Posterior cingulate gyrus (tissue), 11 donors: Measurements from ENCODE around the gene USP11.

Experiments
- DNase-seq, 10 donors: peaks; one replicate each; pipeline versions ENCODE4 v3.0.0 to v3.0.0-alpha.2; 2020 to 2021; ENCODE audit warnings: mixed read lengths in 3 of 10
- intact Hi-C: fragments of 100-400 bp; cut with DNase I; formaldehyde crosslinking; loops from one replicate; pipeline ENCODE4 v1.15.1; 2023

Gene USP11

DNA sequence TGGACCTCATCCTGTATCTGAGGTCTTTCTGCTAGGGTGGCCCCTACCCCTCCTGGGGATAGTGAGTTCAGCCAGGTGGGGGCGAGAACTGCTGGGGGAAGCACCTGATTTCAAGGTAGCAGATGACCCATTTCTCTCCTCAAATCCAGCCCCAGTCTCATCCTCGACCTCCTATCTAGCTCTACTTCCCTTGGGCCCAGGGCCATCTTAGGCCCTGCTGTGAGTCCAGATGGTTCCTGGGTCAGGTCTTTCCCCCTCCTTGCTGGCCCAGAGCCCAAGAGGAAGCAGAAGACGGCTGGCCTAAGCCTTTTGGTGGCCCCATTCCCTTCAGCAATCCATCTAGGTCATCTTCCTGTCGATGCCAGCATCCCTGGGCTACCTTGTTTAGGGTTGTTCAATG lies 11.1 kb upstream of the USP11 start:
- intact Hi-C loops = no loop called here
- DNase-seq = peak in 1 of 10 donors; percentile 13

DNA sequence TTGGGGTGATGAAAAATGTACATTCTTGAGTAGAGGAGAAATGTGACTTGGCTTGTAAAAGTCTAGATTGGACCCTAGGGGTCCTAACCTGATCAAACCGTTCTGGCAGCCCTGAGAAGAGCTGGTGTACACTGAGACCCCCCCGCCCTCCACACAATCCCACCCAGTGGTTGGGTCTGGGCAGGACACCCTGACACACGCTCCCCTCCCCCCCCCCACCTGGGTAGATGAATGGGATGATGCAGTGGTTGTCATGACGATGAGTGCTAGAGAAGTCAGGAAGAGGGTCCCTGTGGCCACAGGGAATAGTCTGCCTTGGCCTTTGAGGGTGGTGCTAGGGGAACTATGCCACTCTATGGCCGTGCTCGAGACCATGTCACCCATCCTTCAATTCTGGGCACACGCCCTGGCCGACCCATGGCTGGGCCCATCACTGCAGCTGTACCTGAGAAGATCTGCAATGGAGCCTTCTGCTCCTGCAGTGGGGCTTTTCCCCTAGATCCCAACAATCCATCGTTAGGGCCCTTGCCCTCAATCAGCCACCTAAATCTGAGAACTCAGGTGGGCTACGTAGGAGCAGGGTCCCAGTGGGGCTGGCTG lies 10.0 kb upstream of the USP11 start:
- peak in 1 of 10 donors; percentile 57 for DNase-seq
- intact Hi-C loops = no loop called here

DNA sequence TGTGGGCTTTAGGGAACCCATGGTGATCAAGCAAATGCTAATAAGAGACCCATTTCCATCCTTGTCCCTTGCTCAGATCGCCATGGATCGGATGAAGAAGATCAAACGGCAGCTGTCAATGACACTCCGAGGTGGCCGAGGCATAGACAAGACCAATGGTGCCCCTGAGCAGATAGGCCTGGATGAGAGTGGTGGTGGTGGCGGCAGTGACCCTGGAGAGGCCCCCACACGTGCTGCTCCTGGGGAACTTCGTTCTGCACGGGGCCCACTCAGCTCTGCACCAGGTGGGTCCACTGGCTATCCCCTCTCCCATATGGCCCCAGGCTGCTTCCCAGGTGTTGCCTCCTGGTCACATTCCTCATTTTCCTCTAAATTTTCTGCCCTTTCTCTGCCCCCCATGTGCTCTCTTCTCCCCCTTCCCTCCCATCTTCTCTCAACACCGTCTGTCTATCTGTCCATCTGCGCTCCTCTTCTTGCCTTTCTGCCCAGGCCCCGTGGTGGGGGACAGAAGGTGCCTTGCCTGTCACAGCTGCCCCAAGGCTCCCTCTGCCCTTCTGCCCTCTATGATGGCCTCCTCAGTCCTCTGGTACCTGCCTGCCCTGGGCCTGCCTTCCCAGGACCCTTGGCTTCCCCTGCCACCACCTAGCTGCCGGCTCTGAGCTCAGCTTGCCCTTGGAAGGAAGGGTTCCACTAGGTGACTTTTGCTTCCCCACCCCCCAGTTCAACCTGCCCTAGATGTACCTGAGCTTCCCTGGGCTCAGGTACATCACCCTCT lies 9.1 kb upstream of the USP11 start:
- intact Hi-C loops = no loop called here
- peak in 1 of 10 donors; percentile 30 for DNase-seq

DNA sequence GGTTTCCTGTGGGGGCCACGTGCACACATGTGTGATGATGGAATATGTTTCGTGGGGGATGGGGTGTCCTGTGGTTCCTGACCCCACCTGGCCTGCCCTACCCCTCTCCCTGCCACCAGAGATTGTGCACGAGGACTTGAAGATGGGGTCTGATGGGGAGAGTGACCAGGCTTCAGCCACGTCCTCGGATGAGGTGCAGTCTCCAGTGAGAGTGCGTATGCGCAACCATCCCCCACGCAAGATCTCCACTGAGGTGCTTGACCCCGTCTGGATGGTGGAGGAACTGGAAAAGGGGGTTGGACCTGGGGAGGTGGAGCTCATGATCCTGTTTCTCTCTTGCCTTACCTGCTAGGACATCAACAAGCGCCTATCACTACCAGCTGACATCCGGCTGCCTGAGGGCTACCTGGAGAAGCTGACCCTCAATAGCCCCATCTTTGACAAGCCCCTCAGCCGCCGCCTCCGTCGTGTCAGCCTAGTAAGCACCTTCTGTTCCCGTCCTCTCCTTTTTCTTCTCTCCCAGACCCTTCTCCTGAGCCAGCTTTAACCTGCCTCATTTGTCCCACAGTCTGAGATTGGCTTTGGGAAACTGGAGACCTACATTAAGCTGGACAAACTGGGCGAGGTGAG lies 8.4 kb upstream of the USP11 start:
- DNase-seq = peak in 1 of 10 donors; percentile 43
- intact Hi-C loops = no loop called here

DNA sequence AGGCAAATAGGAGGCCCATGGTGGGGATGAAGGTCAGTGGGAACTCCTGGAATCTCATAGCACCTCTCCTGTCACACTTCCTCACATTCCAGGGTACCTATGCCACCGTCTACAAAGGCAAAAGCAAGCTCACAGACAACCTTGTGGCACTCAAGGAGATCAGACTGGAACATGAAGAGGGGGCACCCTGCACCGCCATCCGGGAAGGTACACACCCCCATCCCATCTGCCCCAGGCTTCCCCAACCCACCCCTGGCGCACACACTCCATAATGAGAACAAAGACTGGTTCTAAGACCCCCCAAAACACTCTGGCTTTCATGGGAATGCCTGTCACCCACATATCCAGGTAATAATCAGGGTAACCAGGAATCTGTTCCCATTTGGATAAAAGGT lies 7.9 kb upstream of the USP11 start:
- peak in 1 of 10 donors; percentile 45 for DNase-seq
- intact Hi-C loops = no loop called here

DNA sequence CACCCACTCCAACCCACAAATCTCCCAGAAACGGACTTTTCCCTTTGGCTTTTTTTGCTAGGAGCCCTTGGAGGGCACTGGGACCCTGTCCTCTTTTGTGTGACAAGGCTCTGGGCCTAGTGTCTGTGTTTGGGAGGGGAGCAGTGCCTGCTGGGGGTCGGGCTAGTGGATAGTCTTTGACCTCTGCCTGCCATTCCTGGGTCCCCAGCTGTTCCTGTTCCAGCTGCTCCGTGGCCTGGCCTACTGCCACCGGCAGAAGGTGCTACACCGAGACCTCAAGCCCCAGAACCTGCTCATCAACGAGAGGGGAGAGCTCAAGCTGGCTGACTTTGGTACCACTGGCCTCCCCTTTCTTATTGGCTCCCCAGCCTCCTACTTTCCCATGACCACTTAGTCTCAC lies 6.7 kb upstream of the USP11 start:
- peak in 2 of 10 donors; percentile 64 to 67 for DNase-seq
- intact Hi-C loops = no loop called here

DNA sequence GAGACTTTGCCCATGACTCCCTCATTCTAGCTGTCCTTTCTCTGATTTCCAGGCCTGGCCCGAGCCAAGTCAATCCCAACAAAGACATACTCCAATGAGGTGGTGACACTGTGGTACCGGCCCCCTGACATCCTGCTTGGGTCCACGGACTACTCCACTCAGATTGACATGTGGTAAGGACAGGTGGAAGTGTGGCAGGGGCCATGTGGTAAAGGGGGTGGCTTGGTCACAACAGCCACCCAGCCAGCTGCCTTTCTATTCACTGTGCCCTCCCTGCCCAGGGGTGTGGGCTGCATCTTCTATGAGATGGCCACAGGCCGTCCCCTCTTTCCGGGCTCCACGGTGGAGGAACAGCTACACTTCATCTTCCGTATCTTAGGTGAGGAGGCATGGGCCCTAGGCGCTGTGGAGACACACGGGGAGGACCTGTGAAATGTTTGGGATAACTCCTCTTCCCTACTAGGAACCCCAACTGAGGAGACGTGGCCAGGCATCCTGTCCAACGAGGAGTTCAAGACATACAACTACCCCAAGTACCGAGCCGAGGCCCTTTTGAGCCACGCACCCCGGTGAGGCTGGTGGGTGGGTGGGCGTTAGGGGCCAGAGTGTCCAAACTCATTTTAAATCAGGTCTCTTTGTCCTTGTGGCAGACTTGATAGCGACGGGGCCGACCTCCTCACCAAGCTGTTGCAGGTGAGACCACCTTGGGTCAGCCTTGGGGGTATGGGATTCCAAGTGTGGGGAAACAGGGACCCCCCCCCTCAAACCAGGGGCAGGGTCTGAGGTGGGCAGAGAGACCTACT lies 6.1 kb upstream of the USP11 start:
- DNase-seq = peak in 2 of 10 donors; percentile 10 to 64
- intact Hi-C loops = no loop called here

DNA sequence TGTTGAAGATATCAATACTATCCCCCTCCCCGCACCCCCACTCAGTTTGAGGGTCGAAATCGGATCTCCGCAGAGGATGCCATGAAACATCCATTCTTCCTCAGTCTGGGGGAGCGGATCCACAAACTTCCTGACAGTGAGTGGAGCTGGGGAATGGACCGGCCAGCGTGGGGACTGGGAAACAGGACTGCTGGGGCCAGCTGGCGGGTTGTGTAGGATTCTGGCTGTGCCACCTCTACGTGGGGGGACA lies 5.5 kb upstream of the USP11 start:
- peak in 2 of 10 donors; percentile 4 to 66 for DNase-seq
- intact Hi-C loops = no loop called here

DNA sequence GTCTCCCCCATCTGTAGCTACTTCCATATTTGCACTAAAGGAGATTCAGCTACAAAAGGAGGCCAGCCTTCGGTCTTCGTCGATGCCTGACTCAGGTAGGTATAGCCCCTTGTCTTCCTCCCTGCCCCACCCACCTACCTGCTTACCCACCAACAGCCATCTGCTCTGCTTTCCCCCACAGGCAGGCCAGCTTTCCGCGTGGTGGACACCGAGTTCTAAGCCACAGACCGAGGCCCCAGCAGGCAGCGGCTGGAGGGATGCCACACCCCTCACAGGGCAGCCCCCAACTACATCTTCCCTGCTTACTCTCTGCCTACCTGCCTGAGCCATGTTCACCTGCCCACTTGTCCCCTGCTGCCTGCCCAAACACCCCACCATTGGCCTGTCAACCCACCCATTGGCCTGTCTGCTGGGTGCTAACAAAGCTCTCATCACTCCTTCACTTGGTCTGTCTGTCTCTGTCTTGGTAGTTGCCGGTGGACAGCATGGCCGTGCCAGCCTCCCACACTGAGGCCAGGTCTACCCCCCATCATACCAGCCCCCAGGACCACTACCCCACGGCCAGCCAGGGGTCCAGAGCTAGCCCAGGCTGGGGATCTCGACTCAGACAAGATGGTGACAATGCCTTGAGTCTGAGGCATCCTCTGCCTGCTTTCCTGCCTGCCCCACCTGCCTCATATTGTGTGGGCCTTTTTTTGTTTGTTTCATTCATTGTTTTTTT lies 4.1 kb upstream of the USP11 start:
- intact Hi-C loops = no loop called here
- DNase-seq = peak in 2 of 10 donors; percentile 54 to 66

DNA sequence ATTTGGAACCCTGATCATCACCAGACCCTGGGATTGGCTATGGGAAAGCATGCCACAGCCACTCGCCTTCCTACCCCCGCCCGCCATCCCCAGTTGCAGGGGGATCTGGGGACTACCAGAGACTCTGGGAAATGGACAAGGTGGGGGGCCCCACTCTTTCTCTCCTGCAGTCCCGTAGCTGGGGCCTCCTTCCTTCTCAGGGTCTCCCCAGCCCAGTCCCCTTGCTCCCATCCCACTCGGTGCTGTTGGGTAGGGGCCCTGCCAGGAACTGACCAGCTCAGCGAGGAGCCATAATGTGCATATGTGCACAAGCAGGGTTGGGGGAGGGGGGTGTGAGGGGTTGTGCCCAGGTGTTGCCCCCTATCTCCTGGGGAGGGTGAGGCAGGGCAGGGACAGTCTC lies 3.4 kb upstream of the USP11 start:
- intact Hi-C loops = no loop called here
- no peak for DNase-seq

DNA sequence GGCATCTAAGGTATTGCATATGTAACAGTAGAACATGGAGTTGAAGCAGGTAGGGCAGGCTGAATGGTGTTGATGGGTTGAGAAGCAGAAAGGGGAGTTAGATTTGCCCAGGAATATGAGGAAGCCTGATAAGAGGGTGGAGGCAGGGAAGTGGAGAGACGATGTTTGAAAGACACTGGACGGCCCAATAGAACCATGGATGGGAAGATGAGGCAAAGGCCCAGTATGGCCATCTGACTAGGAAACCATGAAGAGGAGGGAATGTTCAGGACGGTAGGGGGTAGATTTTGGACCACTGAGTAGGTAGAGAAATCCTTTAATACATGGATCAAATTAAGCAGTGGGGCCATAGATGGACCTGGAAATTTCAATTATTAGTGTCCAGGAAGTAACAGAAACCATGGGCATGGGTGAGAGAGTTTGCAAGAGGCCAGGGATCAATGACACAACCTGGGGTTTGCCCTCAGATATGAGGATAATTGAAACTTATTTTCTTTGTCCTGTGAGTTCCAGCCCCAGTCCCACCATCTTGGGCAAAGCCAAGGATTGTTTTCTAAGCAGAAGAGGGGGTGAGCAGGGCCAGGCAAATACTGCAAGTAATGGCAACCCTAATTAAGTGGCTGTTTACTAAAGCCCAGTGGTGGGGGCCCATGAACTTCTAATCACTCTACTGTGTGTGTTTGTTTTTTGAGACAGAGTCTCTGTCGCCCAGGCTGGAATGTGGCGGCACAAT lies 2.5 kb upstream of the USP11 start:
- DNase-seq = no peak
- intact Hi-C loops = loop anchor here (10.0 kb wide), 1 partner anchor 134 kb away; no protein-coding TSS in a partner anchor

DNA sequence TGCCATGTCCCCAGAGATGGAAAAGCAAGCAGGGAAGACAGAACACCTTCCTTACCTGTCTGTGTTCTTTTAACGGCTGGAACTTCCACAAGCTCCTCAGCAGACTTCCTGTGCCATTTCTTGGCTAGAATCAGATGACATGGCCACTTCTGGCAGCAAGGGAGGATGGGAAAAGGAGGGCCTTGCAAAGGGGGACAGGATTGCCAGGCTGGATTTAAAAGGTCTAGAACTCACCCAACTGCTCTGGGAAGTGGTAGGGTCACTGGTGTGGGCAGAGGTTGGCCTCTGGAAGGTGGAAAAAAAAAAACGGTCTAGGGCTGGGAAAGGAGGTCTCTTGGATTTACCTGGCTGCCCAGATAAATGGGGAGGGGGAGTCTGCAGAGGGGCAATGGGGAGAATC lies 1.6 kb upstream of the USP11 start:
- DNase-seq = no peak
- intact Hi-C loops = loop anchor here (10.0 kb wide), 1 partner anchor 134 kb away; no protein-coding TSS in a partner anchor

DNA sequence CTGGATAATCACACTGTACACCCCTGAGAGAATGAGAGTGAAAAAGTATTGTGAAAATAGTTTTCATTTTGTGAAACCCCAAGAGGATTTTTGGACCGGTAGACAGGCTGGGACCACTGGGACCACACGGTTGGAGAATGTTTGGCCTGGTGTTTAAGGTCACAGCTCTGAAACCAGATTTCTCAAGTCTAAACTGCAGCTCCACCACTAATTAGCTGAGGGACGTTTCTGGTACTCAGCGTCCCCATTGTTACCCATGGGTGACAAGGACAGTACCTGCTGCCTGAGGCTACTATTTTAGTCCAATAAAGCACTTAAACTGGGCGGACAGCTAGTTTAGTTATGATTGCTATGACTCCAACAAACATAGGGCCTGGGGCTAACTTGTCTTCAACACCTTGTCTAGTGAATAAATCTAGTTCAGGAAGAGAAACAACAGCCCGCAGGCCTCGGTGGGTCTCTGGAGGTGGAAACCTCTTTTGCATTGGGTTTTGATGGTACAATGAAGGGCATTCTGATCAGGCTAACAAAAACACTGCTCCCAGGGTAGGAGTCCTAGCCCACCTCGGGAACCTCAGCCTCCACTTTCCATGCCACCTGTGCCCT lies 509 bp upstream of the USP11 start:
- intact Hi-C loops = loop anchor here (10.0 kb wide), 1 partner anchor 133 kb away; no protein-coding TSS in a partner anchor
- DNase-seq = no peak

DNA sequence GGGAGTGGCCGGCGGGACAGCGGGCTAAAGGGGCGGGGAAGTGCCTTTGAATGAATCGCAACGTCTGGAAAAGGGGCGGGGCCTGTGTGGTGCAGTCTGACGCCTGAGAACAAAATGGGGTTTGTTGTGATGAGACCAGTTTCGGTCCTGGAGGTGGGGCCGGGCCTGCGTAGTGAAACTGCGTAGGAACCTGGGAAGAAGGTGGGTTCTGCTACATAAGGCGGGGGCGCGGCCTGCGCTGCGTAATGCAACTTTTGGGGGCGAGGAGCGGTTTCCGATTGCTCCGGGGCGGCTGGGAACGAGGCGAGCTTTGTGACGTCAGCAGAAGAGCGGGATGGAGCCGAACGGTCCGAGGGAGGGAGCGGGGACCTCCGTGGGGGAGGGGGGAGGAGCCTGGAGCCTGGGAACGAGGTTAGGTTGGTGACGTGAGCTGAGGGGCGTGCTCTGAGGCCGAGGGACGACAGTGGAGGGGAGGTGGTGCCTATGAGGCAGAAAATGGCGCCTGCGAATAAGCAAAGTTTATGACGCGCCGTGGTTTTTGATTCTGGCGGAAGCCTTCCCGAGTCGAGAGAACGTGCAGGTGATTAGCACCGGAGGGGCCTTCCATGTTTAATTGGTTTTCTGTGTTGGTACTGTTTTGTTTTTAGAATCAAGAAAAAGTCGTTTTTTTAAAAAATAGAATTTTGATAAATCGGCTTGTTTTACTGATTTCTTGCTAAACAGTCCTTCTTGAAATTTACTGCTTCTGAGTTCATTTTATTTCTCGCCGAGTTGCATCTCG lies 714 bp downstream of the USP11 start:
- intact Hi-C loops = loop anchor here (10.0 kb wide), 1 partner anchor 131 kb away; no protein-coding TSS in a partner anchor

DNA sequence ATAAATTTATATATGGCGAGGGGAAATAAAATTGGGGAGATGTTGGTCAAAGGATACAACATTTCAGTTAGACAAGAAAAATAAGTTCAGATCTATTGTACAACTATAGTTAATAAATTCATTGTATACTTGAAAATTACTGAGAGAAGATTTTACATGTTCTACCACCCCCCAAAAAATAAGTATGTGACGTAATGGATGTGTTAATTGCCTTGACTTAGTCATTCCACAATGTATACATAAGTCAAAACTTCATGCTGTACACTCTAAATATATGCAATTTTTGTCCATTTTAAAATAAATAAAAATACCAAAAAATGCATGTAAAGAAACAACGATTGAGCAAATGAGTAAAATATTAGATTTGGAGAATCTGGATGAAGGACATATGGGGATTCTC lies 1.8 kb downstream of the USP11 start:
- DNase-seq = no peak
- intact Hi-C loops = loop anchor here (10.0 kb wide), 1 partner anchor 130 kb away; no protein-coding TSS in a partner anchor

More for the DNA sequence above, 714 bp downstream of the USP11 start:
- DNase-seq = peak; percentile 84 to 99 (median 90)

DNA sequence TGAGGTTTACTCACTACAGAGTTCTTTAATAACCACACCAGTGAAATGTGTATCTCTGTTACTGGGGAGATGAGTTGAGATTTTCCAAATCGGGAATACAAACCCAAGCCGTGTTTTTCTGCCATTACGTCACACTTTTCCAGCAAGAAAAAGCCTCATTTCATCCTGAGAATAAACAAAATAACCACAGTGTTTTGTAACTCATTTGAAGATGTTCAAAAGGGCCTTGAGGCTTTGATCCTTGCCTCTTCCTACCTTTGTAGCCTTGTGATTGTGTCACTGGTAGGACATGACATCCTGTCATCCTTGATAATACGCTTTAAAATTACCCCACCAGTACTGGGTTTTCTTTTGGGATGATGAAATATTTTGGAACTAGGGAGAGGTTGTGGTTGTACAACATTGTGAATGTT lies 2.9 kb downstream of the USP11 start:
- intact Hi-C loops = loop anchor here (10.0 kb wide), 1 partner anchor 129 kb away; no protein-coding TSS in a partner anchor
- no peak for DNase-seq

DNA sequence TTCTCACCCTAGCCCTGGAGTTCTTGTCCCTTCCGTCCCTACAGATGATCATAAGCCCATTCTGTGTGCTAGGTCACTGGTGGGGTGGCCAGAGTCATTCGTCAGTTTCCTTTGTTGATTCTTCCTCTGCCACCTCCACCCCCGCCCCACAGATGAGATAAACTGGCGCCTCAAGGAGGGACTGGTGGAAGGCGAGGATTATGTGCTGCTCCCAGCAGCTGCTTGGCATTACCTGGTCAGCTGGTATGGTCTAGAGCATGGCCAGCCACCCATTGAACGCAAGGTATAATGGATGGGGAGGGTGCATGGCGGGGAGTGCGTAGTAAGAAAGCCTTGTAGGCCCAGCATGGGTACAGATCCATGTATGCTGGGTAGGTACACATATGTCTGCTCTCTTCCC lies 6.4 kb downstream of the USP11 start:
- DNase-seq = no peak
- intact Hi-C loops = loop anchor here (10.0 kb wide), 1 partner anchor 126 kb away; no protein-coding TSS in a partner anchor
